A549 (cell line): Measurements from ENCODE around the gene TRUB2.

Experiments used
- CBX2 ChIP-seq: fragments of 200-600 bp; sonication (generic); IDR thresholded peaks from 2 replicates; pipeline ENCODE4 v1.6.1; 2016; ENCODE audit warnings: low read depth, mild to moderate bottlenecking, borderline replicate concordance
- CHD2 ChIP-seq: fragments of 150-350 bp; IDR thresholded peaks from 2 replicates; pipeline ENCODE4 v1.6.1; 2014; ENCODE audit warnings: low read length; ENCODE audit not compliant: partially characterized antibody
- CTCF ChIP-seq: fragments of >200 bp; sonication (Bioruptor Twin); formaldehyde crosslinking; IDR thresholded peaks from 3 replicates; pipeline ENCODE4 v1.5.1; 2016
- E2F6 ChIP-seq: IDR thresholded peaks from 2 replicates; pipeline ENCODE4 v1.6.1; 2012; ENCODE audit warnings: low read depth, borderline replicate concordance
- ELK1 ChIP-seq: fragments of 150-350 bp; IDR thresholded peaks from 2 replicates; pipeline ENCODE4 v1.6.1; 2014; ENCODE audit warnings: low read depth, mild to moderate bottlenecking, low read length
- HOXB13 ChIP-seq: fragments of 250-450 bp; sonication (Bioruptor Pico); IDR thresholded peaks from 2 replicates; pipeline ENCODE4 v1.5.0; 2020; ENCODE audit warnings: low read depth, mild to moderate bottlenecking, moderate library complexity
- JUNB ChIP-seq: fragments of >200 bp; sonication (Bioruptor Twin); formaldehyde crosslinking; IDR thresholded peaks from 2 replicates; pipeline ENCODE4 v1.6.1; 2016
- PBX3 ChIP-seq: IDR thresholded peaks from 2 replicates; pipeline ENCODE4 v1.6.1; 2012
- POLR2A ChIP-seq: IDR thresholded peaks from 2 replicates; pipeline ENCODE4 v1.6.1; 2012; ENCODE audit warnings: mild to moderate bottlenecking, low read length
- POLR2AphosphoS2 ChIP-seq: conservative IDR thresholded peaks from 2 replicates; pipeline ENCODE4 v1.6.1; 2012; ENCODE audit warnings: low read length, improper control_type of control experiment, inconsistent platforms
- RAD21 ChIP-seq, 2 experiments: fragments of >200 bp in 1 of 2; sonication (Bioruptor Twin) in 1 of 2; formaldehyde crosslinking in 1 of 2; IDR thresholded peaks in 1 of 2; conservative IDR thresholded peaks in 1 of 2; 2 replicates in 1 of 2; 3 replicates in 1 of 2; pipeline ENCODE4 v1.6.1; 2012 to 2018; ENCODE audit warnings: inconsistent platforms in 1 of 2

- no peak for TF ChIP-seq POLR2A
- TF ChIP-seq CTCF, result no peak
- TF ChIP-seq CBX2, result no peak
- no peak for TF ChIP-seq CHD2
- no peak for TF ChIP-seq PBX3
- TF ChIP-seq POLR2AphosphoS2, result no peak
- no peak for TF ChIP-seq ELK1
- no peak for TF ChIP-seq RAD21 (conservative IDR thresholded peaks at IDR 0.05 in 1 of 2, IDR thresholded peaks at IDR 0.05 in 1 of 2)
- no peak for TF ChIP-seq JUNB
- TF ChIP-seq E2F6, result no peak
- no peak for TF ChIP-seq HOXB13
Observed at GRCh38 chr9:128355451-128355850, 33.2 kb upstream of the TRUB2 start.
